A549 (cell line): ENCODE data around the gene LRCOL1. TPM values are rescaled to one million over a fixed set of nuclear protein-coding genes. Genes with fewer than 3 reads are reported as not detected.
A peak's percentile ranks its signal among the peaks of the same experiment; 100 is the strongest.

ENCODE experiments used
- ATAC-seq, 2 experiments: fragments of 200-7000 bp in 1 of 2; fragments of >200 bp in 1 of 2; cut with Nextera tagmentation in 1 of 2; cut with Tn5 transposase in 1 of 2; 3 replicates each; pipeline versions ENCODE4 v1.8.0 to v1.9.1; 2018 to 2020; ENCODE audit warnings: mild to moderate bottlenecking in 1 of 2, moderate library complexity in 1 of 2
- CTCF ChIA-PET: fragments of 300-600 bp; sonication (Branson Sonifier 250); formaldehyde crosslinking; extraction: SDS; loops from one replicate; lab custom pipeline; 2021; ENCODE audit warnings: antibody characterized with exemption, inconsistent platforms; lab: Yijun Ruan, JAX
- POLR2A ChIA-PET: fragments of 350-600 bp; formaldehyde crosslinking; extraction: SDS; loops from one replicate; lab custom pipeline; 2021; ENCODE audit warnings: antibody characterized with exemption, inconsistent platforms; lab: Yijun Ruan, JAX
- DNase-seq, 2 experiments: peaks; one replicate each; pipeline versions ENCODE4 v3.0.0 to v3.0.0-alpha.2; 2011 to 2016; ENCODE audit warnings: low read depth in 1 of 2, low spot score in 1 of 2
- FAIRE-seq: peaks from 2 replicates; lab custom pipeline; 2011; peaks lifted over from hg19 to GRCh38; lab: Jason Lieb, UNC
- H3K27ac ChIP-seq, 2 experiments: fragments of >200 bp; sonication (Bioruptor Twin); formaldehyde crosslinking; 3 replicates each; pipeline ENCODE4 v1.5.1; 2016 to 2017
- H3K4me1 ChIP-seq: fragments of >200 bp; sonication (Bioruptor Twin); formaldehyde crosslinking; 3 replicates; pipeline ENCODE4 v1.6.1; 2016
- H3K4me2 ChIP-seq: fragments of >200 bp; sonication (Bioruptor Twin); formaldehyde crosslinking; 3 replicates; pipeline ENCODE4 v1.6.1; 2016
- H3K4me3 ChIP-seq: fragments of >200 bp; sonication (Bioruptor Twin); formaldehyde crosslinking; 3 replicates; pipeline ENCODE4 v1.5.1; 2016
- H3K9me3 ChIP-seq: fragments of >200 bp; sonication (Bioruptor Twin); formaldehyde crosslinking; 3 replicates; pipeline ENCODE4 v1.6.1; 2016
- CTCF ChIP-seq: fragments of >200 bp; sonication (Bioruptor Twin); formaldehyde crosslinking; IDR thresholded peaks from 3 replicates; pipeline ENCODE4 v1.5.1; 2016
- EHF ChIP-seq: fragments of 250-450 bp; sonication (Bioruptor Pico); IDR thresholded peaks from 2 replicates; pipeline ENCODE4 v1.5.0; 2020; ENCODE audit warnings: mild to moderate bottlenecking
- ELK1 ChIP-seq: fragments of 150-350 bp; IDR thresholded peaks from 2 replicates; pipeline ENCODE4 v1.6.1; 2014; ENCODE audit warnings: low read depth, mild to moderate bottlenecking, low read length
- EP300 ChIP-seq, 2 experiments: fragments of >200 bp; sonication (Bioruptor Twin); formaldehyde crosslinking; IDR thresholded peaks; 2 replicates in 1 of 2; 3 replicates in 1 of 2; pipeline ENCODE4 v1.6.1; 2016 to 2017
- FOSL2 ChIP-seq, 2 experiments: fragments of 450-650 bp in 1 of 2; fragments of >200 bp in 1 of 2; sonication (Bioruptor Twin) in 1 of 2; formaldehyde crosslinking; IDR thresholded peaks; 2 replicates each; pipeline versions ENCODE4 v1.5.0 to v1.6.1; 2016 to 2020; ENCODE audit warnings: mild to moderate bottlenecking in 1 of 2, moderate library complexity in 1 of 2
- HES2 ChIP-seq: fragments of >200 bp; sonication (Bioruptor Twin); formaldehyde crosslinking; IDR thresholded peaks from 2 replicates; pipeline ENCODE4 v1.6.1; 2016
- KDM1A ChIP-seq: fragments of 200-600 bp; sonication (generic); IDR thresholded peaks from 2 replicates; pipeline ENCODE4 v1.6.1; 2016; ENCODE audit warnings: low read depth, mild to moderate bottlenecking
- MYC ChIP-seq: IDR thresholded peaks from 2 replicates; pipeline ENCODE4 v1.6.1; 2012; ENCODE audit warnings: mild to moderate bottlenecking, inconsistent platforms, low read length, improper control_type of control experiment, borderline replicate concordance
- NFE2L2 ChIP-seq: fragments of 150-350 bp; conservative IDR thresholded peaks from 2 replicates; pipeline ENCODE4 v1.6.1; 2014; ENCODE audit warnings: low read length
- NPAS2 ChIP-seq: fragments of 250-450 bp; sonication (Bioruptor Pico); IDR thresholded peaks from 2 replicates; pipeline ENCODE4 v1.8.0; 2022; ENCODE audit warnings: mild to moderate bottlenecking, moderate library complexity, borderline replicate concordance
- PBX3 ChIP-seq: IDR thresholded peaks from 2 replicates; pipeline ENCODE4 v1.6.1; 2012
- RAD21 ChIP-seq, 2 experiments: fragments of >200 bp in 1 of 2; sonication (Bioruptor Twin) in 1 of 2; formaldehyde crosslinking in 1 of 2; IDR thresholded peaks in 1 of 2; conservative IDR thresholded peaks in 1 of 2; 2 replicates in 1 of 2; 3 replicates in 1 of 2; pipeline ENCODE4 v1.6.1; 2012 to 2018; ENCODE audit warnings: inconsistent platforms in 1 of 2
- RARB ChIP-seq: fragments of 250-450 bp; sonication (Bioruptor Pico); IDR thresholded peaks from 2 replicates; pipeline ENCODE4 v1.8.0; 2021; ENCODE audit warnings: mild to moderate bottlenecking, moderate library complexity
- RNF2 ChIP-seq: fragments of 200-600 bp; sonication (generic); IDR thresholded peaks from 2 replicates; pipeline ENCODE4 v1.6.1; 2016; ENCODE audit warnings: low read depth, mild to moderate bottlenecking, antibody characterized with exemption, moderate library complexity, borderline replicate concordance
- SMC3 ChIP-seq: fragments of >200 bp; sonication (Bioruptor Twin); formaldehyde crosslinking; IDR thresholded peaks from 3 replicates; pipeline ENCODE4 v1.6.1; 2018; ENCODE audit warnings: inconsistent platforms
- USF2 ChIP-seq: fragments of 450-650 bp; IDR thresholded peaks from 2 replicates; pipeline ENCODE4 v1.6.1; 2014; ENCODE audit warnings: antibody characterized with exemption
- ZC3H11A ChIP-seq: fragments of 450-650 bp; IDR thresholded peaks from 2 replicates; pipeline ENCODE4 v1.6.1; 2014; ENCODE audit warnings: antibody characterized with exemption, mild to moderate bottlenecking
- ZFP36 ChIP-seq: fragments of 450-650 bp; IDR thresholded peaks from 2 replicates; pipeline ENCODE4 v1.6.1; 2014; ENCODE audit warnings: borderline replicate concordance; ENCODE audit not compliant: partially characterized antibody
- WGBS: methylation state at CpG from one replicate; pipeline ENCODE4 v1.1.6; 2017; ENCODE audit errors: missing lambda C conversion rate; 5-methylcytosine and 5-hydroxymethylcytosine counted together
- polyA plus RNA-seq, 4 experiments: library from polyadenylated mRNA; depleted of rRNA in 3 of 4; stranded (reverse); fragments of >200 nt; fragmentation: RNase III in 1 of 4; extraction: RNeasy Plus Mini Kit Qiagen cat#74134 plus additional on column Dnase treatment in 1 of 4; gene quantifications; 2 replicates in 3 of 4; 3 replicates in 1 of 4; pipeline ENCODE4 v1.2.3, GENCODE V29; 2011 to 2017

LRCOL1 gene
- polyA plus RNA-seq, 2 of the 4 experiments (the other 2 are of a cell fraction): not detected

- TF ChIP-seq NFE2L2 (no peak), RNF2 (no peak), USF2 (no peak), HES2 (no peak), ZC3H11A (no peak), RAD21 (conservative IDR thresholded peaks at IDR 0.05 in 1 of 2, IDR thresholded peaks at IDR 0.05 in 1 of 2) (no peak), EHF (no peak), ELK1 (no peak), MYC (no peak), PBX3 (no peak), EP300 (IDR thresholded peaks at IDR 0.05) (no peak), KDM1A (no peak), RARB (CRISPR knock-in tag) (no peak), ZFP36 (no peak)
- 85% methylated on average over 20 of the region's 21 CpGs for WGBS
- FAIRE-seq: no peak
- H3K4me3 ChIP-seq: no peak overlapping the region
- H3K27ac ChIP-seq: no peak overlapping the region
- H3K4me2 ChIP-seq: no peak overlapping the region
- CTCF ChIA-PET: interaction anchor here (0.8 to 9.0 kb wide), 8 partner anchors 9 to 409 kb away, joined by 3 to 108 read pairs (median 4); no protein-coding TSS in a partner anchor
- DNase-seq: no peak
- POLR2A ChIA-PET: no interaction called here
- peaks cover 10% of the 10 kb centered on the region; the same call in 2 of the 3 replicates for H3K4me1 ChIP-seq
- ATAC-seq: no peak
- H3K9me3 ChIP-seq: no peaks in the 10 kb centered on the region
These were observed 47.8 kb downstream of the LRCOL1 start for GRCh38 chr12:132562489-132563021.

GRCh38 chr12:132561427-132562156 lies 48.8 kb downstream of the LRCOL1 start:
- H3K27ac ChIP-seq: 0 out of 6 replicates have a peak overlapping the region, but pooled peaks of 1 of the 2 experiments have one; percentile 5
- peak overlapping the region; percentile 96 for H3K4me2 ChIP-seq
- FAIRE-seq (no peak), ATAC-seq (peak; percentile 22 to 75; a peak in 3 of 6 replicates), DNase-seq (peak; percentile 54 to 75)
- ChIA-PET CTCF (interaction anchor here (0.6 to 9.0 kb wide), 46 partner anchors 8 to 436 kb away, joined by 3 to 108 read pairs (median 4); no protein-coding TSS in a partner anchor), POLR2A (no interaction called here)
- H3K9me3 ChIP-seq: no peaks in the 10 kb centered on the region
- TF ChIP-seq RAD21 (conservative IDR thresholded peaks at IDR 0.05 in 1 of 2, IDR thresholded peaks at IDR 0.05 in 1 of 2) (peak in 1 of 2 experiments; percentile 56; a peak in 2 of 5 replicates), NPAS2 (CRISPR knock-in tag) (no peak), CTCF (peak; percentile 16; the same call in 1 of the 3 replicates), RNF2 (no peak), ELK1 (no peak), SMC3 (peak; percentile 21; the same call in 1 of the 3 replicates), HES2 (no peak), FOSL2 (IDR thresholded peaks at IDR 0.05) (no peak), FOSL2 (CRISPR knock-in tag; IDR thresholded peaks at IDR 0.05) (no peak)
- H3K4me3 ChIP-seq: peak overlapping the region; percentile 91; the same call in 2 of the 3 replicates
- peaks cover 10% of the 10 kb centered on the region; the same call in 2 of the 3 replicates for H3K4me1 ChIP-seq
- 68% methylated on average over 19 of the region's 21 CpGs for WGBS
